Erythroblast (primary cell): ENCODE data around the gene PSMG1.

ENCODE experiments used
- GATA1 ChIP-seq: IDR thresholded peaks from 2 replicates; pipeline ENCODE4 v1.6.1; 2011; ENCODE audit warnings: low read depth, mild to moderate bottlenecking, control low read depth, low read length, moderate library complexity
- POLR2A ChIP-seq: IDR thresholded peaks from 2 replicates; pipeline ENCODE4 v1.6.1; 2011; ENCODE audit warnings: mild to moderate bottlenecking, low read length

- TF ChIP-seq POLR2A (no peak), GATA1 (no peak)
Observed at GRCh38 chr21:39136711-39137110, 46.5 kb downstream of the PSMG1 start.
